AG04450 (cell line): ENCODE data around the gene IMMP2L. TPM values are rescaled to one million over a fixed set of nuclear protein-coding genes. Genes with fewer than 3 reads are reported as not detected.

Source experiments
- CTCF ChIA-PET: fragments of 300-600, 350-600 bp; formaldehyde crosslinking; extraction: SDS; loops from one replicate; lab custom pipeline; 2022; ENCODE audit warnings: antibody characterized with exemption, inconsistent platforms; lab: Charles Lee
- POLR2A ChIA-PET: fragments of 350-600 bp; formaldehyde crosslinking; extraction: SDS; loops from one replicate; lab custom pipeline; 2021; ENCODE audit warnings: antibody characterized with exemption, inconsistent platforms; lab: Yijun Ruan, JAX
- DNase-seq: peaks from one replicate; pipeline ENCODE4 v3.0.0-alpha.2; 2011; ENCODE audit warnings: low read depth, low spot score
- H3K27ac ChIP-seq: one replicate; pipeline ENCODE4 v1.5.1; 2012; ENCODE audit warnings: low read depth, low read length, control low read depth
- H3K27me3 ChIP-seq: one replicate; pipeline ENCODE4 v1.6.0; 2012; ENCODE audit warnings: low read length; ENCODE audit not compliant: control insufficient read depth, insufficient read depth
- H3K4me3 ChIP-seq: 2 replicates; pipeline ENCODE4 v1.5.1; 2011; ENCODE audit warnings: mild to moderate bottlenecking, low read depth, low read length, control low read depth
- H3K9me3 ChIP-seq: 2 replicates; pipeline ENCODE4 v1.5.1; 2012; ENCODE audit warnings: low read length; ENCODE audit not compliant: control insufficient read depth, insufficient read depth
- CTCF ChIP-seq: IDR thresholded peaks from 2 replicates; pipeline ENCODE4 v1.5.1; 2011; ENCODE audit warnings: low read depth, low read length, control low read depth, inconsistent platforms
- polyA plus RNA-seq: library from polyadenylated mRNA; depleted of rRNA; stranded (reverse); fragments of >200 nt; gene quantifications from 2 replicates; pipeline ENCODE4 v1.2.3, GENCODE V29; 2011

The IMMP2L gene
- polyA plus RNA-seq, 1 experiment, result 8.0 TPM

GRCh38 chr7:110637252-110637651 lies 925.0 kb downstream of the IMMP2L start:
- H3K9me3 ChIP-seq, result 0 out of 2 replicates have a peak, but pooled peaks cover 3% of the 10 kb centered on the region
- H3K27me3 ChIP-seq, result no peaks in the 10 kb centered on the region
- TF ChIP-seq CTCF, result no peak
- ChIA-PET POLR2A (no interaction called here), CTCF (no interaction called here)
- H3K4me3 ChIP-seq, result no peak overlapping the region
- no peak for DNase-seq
- no peak overlapping the region for H3K27ac ChIP-seq

GRCh38 chr7:110633313-110633712 lies 929.0 kb downstream of the IMMP2L start:
- no peak for DNase-seq
- Histone ChIP-seq H3K9me3 (0 out of 2 replicates have a peak, but pooled peaks cover 3% of the 10 kb centered on the region), H3K27me3 (no peaks in the 10 kb centered on the region), H3K27ac (no peak overlapping the region), H3K4me3 (no peak overlapping the region)
- no peak for TF ChIP-seq CTCF
- CTCF ChIA-PET, result no interaction called here
- POLR2A ChIA-PET, result no interaction called here

GRCh38 chr7:110626414-110626813 lies 935.9 kb downstream of the IMMP2L start:
- ChIA-PET POLR2A (no interaction called here), CTCF (no interaction called here)
- DNase-seq, result no peak
- Histone ChIP-seq H3K9me3 (no peaks in the 10 kb centered on the region), H3K4me3 (no peak overlapping the region), H3K27ac (no peak overlapping the region), H3K27me3 (no peaks in the 10 kb centered on the region)
- TF ChIP-seq CTCF, result no peak

DNA sequence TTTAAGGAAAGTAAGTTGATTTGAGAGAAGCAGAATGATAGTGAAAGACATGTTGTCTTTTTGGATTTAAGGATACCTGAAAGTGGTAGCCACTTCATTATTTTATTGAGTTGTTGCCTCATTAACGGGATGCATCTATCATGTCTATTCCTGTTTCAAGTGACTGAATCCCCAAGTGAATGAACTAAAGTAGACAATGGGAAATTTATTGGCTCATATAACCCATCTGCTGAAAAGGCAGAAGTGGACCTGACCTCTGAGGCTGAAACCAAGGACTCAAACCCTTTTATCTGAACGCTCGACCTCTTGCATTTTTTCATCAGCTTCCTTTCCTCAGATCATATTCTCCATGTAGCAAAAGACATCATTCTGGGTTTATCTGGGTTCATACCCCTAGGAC lies 937.0 kb downstream of the IMMP2L start:
- no peaks in the 10 kb centered on the region for H3K27me3 ChIP-seq
- no peaks in the 10 kb centered on the region for H3K9me3 ChIP-seq
- no peak for TF ChIP-seq CTCF
- ChIA-PET CTCF (no interaction called here), POLR2A (no interaction called here)
- H3K4me3 ChIP-seq, result no peak overlapping the region
- DNase-seq, result no peak
- no peak overlapping the region for H3K27ac ChIP-seq

GRCh38 chr7:110623436-110623835 lies 938.9 kb downstream of the IMMP2L start:
- DNase-seq, result no peak
- no peak overlapping the region for H3K27ac ChIP-seq
- no peaks in the 10 kb centered on the region for H3K9me3 ChIP-seq
- H3K4me3 ChIP-seq, result no peak overlapping the region
- ChIA-PET CTCF (no interaction called here), POLR2A (no interaction called here)
- no peak for TF ChIP-seq CTCF
- H3K27me3 ChIP-seq, result no peaks in the 10 kb centered on the region
